HG03432 (cell line): ENCODE results near the gene PSTK.

Experiments used
- ATAC-seq: cut with Tn5 transposase; IDR thresholded peaks from one replicate; pipeline ENCODE4 v1.9.1; 2021; ENCODE audit warnings: mild to moderate bottlenecking, moderate library complexity; ENCODE audit not compliant: unreplicated experiment

Gene PSTK

GRCh38 chr10:122992031-122992585, 11.9 kb downstream of the PSTK start:
- no peak for ATAC-seq

GRCh38 chr10:122993797-122994336, 13.7 kb downstream of the PSTK start:
- no peak for ATAC-seq

- no peak for ATAC-seq
These were observed 15.7 kb downstream of the PSTK start for GRCh38 chr10:122995936-122996335.

- no peak for ATAC-seq
These were observed 17.7 kb downstream of the PSTK start for GRCh38 chr10:122997864-122998263.

- no peak for ATAC-seq
These were observed 18.2 kb downstream of the PSTK start for GRCh38 chr10:122998360-122998917.

GRCh38 chr10:122998934-122999333, 18.7 kb downstream of the PSTK start:
- no peak for ATAC-seq

DNA sequence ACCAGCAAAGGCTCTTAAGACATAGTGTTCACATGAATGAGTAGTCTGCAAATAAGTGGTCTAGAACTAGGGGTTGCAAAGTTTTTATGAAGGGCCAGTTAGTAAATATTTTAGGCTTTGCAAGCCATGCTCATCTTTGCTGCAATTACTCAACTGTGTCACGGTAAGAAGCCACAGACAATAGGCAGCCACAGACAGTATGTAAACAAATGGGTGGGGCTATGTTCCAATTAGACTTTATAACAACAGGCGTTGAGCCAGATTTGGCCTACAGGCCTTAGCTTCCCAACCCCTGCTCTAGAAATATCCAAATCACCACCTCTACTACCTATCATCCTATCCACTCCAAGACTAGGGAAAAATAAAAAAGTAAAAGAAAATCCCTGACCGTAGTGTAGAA, 19.1 kb downstream of the PSTK start:
- ATAC-seq: peak; percentile 45

- no peak for ATAC-seq
These were observed 20.0 kb downstream of the PSTK start for GRCh38 chr10:123000155-123000554.

DNA sequence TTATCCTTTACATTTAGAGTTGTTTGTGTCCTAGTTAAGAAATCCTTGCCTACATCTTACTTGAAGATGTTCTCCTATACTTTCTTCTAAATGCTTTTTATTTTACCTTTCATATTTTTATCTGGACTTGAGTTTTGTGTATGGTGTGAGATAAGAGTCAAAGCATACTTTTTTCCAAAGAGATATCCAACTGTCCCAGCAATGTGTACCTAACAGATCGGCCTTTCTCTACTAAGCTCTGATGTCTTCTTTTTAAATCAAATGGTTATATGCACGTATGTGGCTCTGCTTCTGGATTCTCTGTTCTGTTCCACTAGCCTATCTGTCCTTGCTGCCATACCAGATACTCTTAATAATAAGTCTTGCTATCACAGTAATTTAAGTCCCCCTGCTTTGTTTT, 21.2 kb downstream of the PSTK start:
- no peak for ATAC-seq

DNA sequence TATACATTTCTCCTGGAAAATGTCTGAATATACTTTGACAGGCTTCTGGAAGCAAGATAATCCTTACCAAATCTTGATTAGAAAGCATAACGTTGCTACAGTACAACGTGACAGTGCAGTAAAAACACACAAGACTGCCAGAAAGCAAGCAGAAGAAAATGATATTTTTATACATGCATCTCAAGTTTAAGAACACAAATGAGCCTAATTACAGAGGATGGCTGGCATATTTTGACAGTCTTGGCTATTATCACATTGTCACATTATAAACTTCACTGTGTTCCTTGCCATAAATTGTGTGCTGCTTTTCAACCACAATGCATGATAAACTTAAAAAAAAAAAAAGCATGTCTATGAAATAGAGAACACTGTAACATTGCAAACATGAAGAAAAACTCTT, 24.1 kb downstream of the PSTK start:
- ATAC-seq: no peak

GRCh38 chr10:123007558-123008354, 27.6 kb downstream of the PSTK start:
- peak; percentile 36 for ATAC-seq

DNA sequence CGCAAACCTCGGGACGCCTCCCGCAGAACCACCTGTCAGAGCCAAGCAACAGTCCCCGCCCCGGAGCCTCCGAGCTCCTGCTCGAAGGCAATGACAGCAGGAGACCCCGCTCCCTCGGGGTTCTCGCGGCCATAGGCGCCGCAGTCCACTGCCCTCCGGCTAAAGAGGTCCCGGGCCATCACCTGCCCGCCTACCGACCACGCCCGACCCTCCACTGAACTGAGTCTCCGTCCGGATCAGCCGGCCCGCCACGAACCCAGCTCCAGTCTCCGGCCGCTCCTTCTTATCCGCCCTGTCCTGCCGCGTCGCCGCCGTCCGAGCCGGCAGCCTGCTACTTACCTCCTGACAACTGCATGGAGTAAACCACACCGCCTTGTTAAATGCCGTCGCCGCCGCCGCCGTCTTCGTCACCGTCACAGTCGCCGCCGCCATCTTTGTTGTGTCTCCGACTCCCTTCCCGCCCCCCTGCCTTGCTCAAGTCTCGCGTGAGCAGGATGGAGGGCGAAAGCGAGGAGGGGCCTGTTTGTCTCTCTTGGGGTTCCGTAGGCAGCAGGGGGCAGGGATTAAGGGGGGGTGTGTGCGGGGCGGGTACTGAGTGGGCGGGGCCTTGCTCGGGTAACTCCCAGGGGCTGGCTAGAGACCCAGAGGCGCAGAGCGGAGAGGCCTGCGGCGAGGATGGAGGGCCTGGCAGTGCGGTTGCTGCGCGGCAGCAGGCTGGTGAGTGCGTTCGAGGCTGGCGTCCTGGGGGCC, 28.3 kb downstream of the PSTK start, which contains the start of the genes ACADSB and IKZF5:
TSS of gene ACADSB (plus strand) at position 652 of the 750 bp plus-strand sequence. CDS start at position 676, 24 bp downstream.
TSS of gene IKZF5 (minus strand) at position 441 of the 750 bp plus-strand sequence. CDS start 10,170 bp downstream, outside the sequence.
- peak; percentile 84 for ATAC-seq

- peak; percentile 34 for ATAC-seq
These were observed 29.1 kb downstream of the PSTK start for GRCh38 chr10:123009105-123009820.

GRCh38 chr10:123011987-123012386, 31.8 kb downstream of the PSTK start:
- no peak for ATAC-seq

DNA sequence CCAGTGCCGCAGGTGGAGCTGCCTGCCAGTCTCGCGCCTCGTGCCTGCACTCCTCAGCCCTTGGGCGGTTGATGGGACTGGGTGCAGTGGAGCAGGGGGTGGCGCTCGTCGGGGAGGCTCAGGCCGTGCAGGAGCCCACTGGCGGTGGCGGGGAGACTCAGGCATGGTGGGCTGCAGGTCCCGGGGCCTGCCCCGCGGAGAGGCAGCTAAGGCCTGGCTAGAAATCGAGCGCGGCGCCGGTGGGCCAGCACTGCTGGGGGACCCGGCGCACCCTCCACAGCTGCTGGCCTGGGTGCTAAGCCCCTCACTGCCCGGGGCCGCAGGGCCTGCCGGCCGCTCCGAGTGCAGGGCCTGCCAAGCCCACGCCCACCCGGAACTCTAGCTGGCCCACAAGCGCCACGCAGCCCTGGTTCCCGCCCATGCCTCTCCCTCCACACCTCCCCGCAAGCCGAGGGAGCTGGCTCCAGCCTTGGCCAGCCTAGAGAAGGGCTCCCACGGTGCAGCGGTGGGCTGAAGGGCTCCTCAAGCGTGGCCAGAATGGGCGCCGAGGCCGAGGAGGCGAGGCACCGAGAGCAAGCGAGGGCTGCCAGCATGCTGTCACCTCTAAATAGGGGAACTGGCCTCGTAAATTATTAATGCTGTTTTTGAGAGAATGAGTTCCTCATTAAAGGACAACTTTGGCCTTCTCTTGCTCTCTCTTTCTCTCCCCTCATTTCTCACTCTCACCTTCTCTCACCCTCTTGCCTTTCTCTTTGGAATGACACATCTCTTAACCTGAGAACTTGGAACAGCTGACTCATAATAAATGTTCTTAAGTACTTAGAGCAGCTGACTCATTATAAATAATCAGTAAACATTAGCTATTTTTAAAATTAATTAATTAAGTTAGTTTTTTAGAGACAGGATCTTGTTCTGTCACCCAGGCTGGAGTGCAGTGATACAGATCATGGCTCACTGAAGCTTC, 33.5 kb downstream of the PSTK start:
- no peak for ATAC-seq

- ATAC-seq: no peak
These were observed 34.6 kb downstream of the PSTK start for GRCh38 chr10:123014772-123015171.

DNA sequence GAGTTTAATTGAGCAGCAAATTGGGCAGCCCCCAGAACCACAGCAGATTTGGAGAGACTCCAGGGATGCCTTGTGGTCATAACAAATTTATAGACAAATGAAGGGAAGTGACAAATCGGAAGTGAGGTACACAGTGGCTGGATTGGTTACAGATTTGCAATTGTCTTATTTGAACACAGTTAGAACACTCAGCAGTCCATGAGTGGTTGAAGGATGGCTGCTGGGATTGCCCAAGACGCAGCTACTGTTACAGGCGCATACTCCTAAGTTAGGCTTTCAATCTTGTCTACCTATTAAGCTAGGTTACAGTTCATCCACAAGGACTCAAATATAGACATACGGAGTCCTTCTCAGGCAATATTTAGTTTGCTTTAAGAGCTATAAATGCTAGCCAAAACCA, 36.0 kb downstream of the PSTK start:
- no peak for ATAC-seq

DNA sequence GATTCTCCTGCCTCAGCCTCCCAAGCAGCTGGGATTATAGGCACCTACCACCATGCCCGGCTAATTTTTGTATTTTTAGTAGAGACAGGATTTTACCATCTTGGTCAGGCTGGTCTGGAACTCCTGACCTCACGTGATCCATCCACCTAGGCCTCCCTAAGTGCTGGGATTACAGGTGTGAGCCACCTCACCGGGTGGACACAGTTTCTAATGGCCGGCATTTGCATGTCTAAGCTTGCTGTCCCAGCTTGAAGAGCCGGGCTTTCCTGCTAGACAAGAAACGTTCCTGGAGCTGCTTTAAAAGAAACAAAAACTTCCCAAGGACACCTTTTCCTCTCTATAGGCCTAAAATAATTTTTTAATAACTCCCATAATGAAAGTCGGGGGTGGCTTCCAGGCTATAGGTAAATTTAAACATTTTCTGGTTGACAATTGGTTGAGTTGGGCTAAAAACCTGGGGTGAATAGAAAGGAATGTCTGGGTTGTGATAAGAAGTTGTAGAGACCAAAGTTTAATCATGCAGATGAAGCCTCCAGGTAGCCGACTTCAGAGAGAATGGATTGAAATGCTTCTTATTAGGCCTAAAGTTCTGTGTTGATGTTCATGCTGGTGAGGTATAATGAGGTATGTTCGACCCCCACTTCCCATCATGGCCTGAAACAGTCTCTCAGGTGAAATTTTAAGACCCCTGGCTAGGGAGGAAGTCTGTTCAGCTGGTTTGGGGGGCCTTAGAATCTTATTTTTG, 37.4 kb downstream of the PSTK start:
- ATAC-seq: no peak

GRCh38 chr10:123018531-123018930, 38.3 kb downstream of the PSTK start:
- ATAC-seq: no peak
